Body of pancreas (tissue), 4 donors: ENCODE measurements around the gene CISD1. TPM values are rescaled to one million over a fixed set of nuclear protein-coding genes. Genes with fewer than 3 reads are reported as not detected.

Source experiments
- ATAC-seq: fragments of 150-250 bp; one replicate; pipeline ENCODE4 v1.9.1; 2016
- DNase-seq, 4 donors: peaks; one replicate each; pipeline ENCODE4 v3.0.0-alpha.2; 2019
- H3K27ac ChIP-seq, 4 donors: fragments of 200-600 bp; sonication (generic); 1 replicate in 3 of 4; 2 replicates in 1 of 4; pipeline versions ENCODE4 v1.5.1 to v1.6.1; 2016 to 2019; ENCODE audit warnings: mild to moderate bottlenecking in 1 of 4, mixed read lengths in 1 of 4, moderate library complexity in 1 of 4
- H3K27me3 ChIP-seq, 2 donors: fragments of 200-600 bp; sonication (generic); one replicate each; pipeline ENCODE4 v1.6.0; 2016; ENCODE audit warnings: mild to moderate bottlenecking in 1 of 2
- H3K36me3 ChIP-seq, 2 donors: fragments of 200-600 bp; sonication (generic); replicated peaks in 1 of 2; 2 replicates each; pipeline ENCODE4 v1.5.1; 2016; ENCODE audit warnings: low read depth in 2 of 2; ENCODE audit not compliant: insufficient read depth in 1 of 2
- H3K4me1 ChIP-seq: fragments of 200-600 bp; sonication (generic); one replicate; pipeline ENCODE4 v1.6.0; 2016
- H3K4me3 ChIP-seq, 2 donors: fragments of 200-600 bp; sonication (generic); 1 replicate in 1 of 2; 2 replicates in 1 of 2; pipeline ENCODE4 v1.5.1; 2016 to 2019
- H3K9me3 ChIP-seq, 3 donors: fragments of 200-600 bp; sonication (generic); 1 replicate in 2 of 3; 2 replicates in 1 of 3; pipeline ENCODE4 v1.5.1; 2016
- CTCF ChIP-seq, 7 experiments: fragments of 450-650 bp in 4 of 7; fragments of 200-600 bp in 3 of 7; sonication (generic) in 3 of 7; IDR thresholded peaks; one replicate each; pipeline ENCODE4 v1.5.1; 2016 to 2019; ENCODE audit warnings: antibody characterized with exemption in 7 of 7
- POLR2A ChIP-seq, 3 donors: fragments of 450-650 bp; IDR thresholded peaks; one replicate each; pipeline ENCODE4 v1.6.1; 2016; ENCODE audit warnings: antibody characterized with exemption in 3 of 3, mild to moderate bottlenecking in 2 of 3
- WGBS, 2 donors: methylation state at CpG; one replicate each; pipeline ENCODE4 v1.1.5; 2017; 5-methylcytosine and 5-hydroxymethylcytosine counted together
- intact Hi-C: fragments of 100-400 bp; cut with DNase I; formaldehyde crosslinking; loops from one replicate; pipeline ENCODE4 v1.15.1; 2023
- total RNA-seq, 2 donors: library from RNA; depleted of rRNA; stranded (reverse); fragments of >200 nt; gene quantifications; one replicate each; pipeline ENCODE4 v1.1.0, GENCODE V29; 2016

CISD1 gene
- total RNA-seq, 2 donors from 2014 or later, result 3.0 to 8.3 TPM

DNA sequence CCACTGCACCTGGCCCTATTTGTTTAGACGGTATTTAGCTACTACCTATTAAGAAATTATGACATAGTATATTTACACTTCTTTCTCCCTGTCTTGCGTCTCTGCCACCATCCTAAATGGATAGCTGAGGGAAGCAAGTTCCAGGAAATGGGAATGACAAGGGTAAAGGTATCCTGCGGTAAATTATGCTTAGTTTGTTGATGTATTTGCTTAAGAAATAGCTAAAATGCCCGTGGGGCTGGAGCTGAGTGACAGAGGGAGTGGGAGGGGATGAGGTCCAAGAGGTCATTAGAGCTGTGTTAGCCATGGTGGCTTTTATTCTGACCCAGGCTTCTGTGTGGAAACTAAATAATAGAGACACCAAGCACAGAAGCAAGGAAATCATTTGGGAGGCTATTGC is 36.9 kb downstream of the CISD1 start:
- intact Hi-C loops, result no loop called here

GRCh38 chr10:58307676-58308075 is 38.7 kb downstream of the CISD1 start:
- no peak for DNase-seq
- ATAC-seq, result no peak
- TF ChIP-seq CTCF (IDR thresholded peaks at IDR 0.05) (no peak), POLR2A (IDR thresholded peaks at IDR 0.05) (no peak)
- H3K4me3 ChIP-seq, result no peak overlapping the region
- no peaks in the 10 kb centered on the region for H3K36me3 ChIP-seq
- H3K9me3 ChIP-seq, result no peaks in the 10 kb centered on the region
- 80 to 94% methylated on average over 3 of the region's 3 CpGs for WGBS, 2 donors
- H3K27ac ChIP-seq, result no peak overlapping the region
- H3K4me1 ChIP-seq, result no peaks in the 10 kb centered on the region
- peaks cover 0 to 7% of the 10 kb centered on the region in 2 donors for H3K27me3 ChIP-seq
- intact Hi-C loops, result no loop called here

More for the DNA sequence above, 36.9 kb downstream of the CISD1 start:
- no peaks in the 10 kb centered on the region for H3K9me3 ChIP-seq
- TF ChIP-seq CTCF (IDR thresholded peaks at IDR 0.05), result no peak
- TF ChIP-seq POLR2A (IDR thresholded peaks at IDR 0.05), result no peak
- H3K4me3 ChIP-seq, result no peak overlapping the region
- peaks cover 0 to 7% of the 10 kb centered on the region in 2 donors for H3K27me3 ChIP-seq
- no peak overlapping the region for H3K27ac ChIP-seq
- WGBS, 2 donors, result 29 to 40% methylated on average over 4 of the region's 4 CpGs
- DNase-seq (no peak), ATAC-seq (no peak)
- no peaks in the 10 kb centered on the region for H3K36me3 ChIP-seq
- H3K4me1 ChIP-seq, result no peaks in the 10 kb centered on the region

DNA sequence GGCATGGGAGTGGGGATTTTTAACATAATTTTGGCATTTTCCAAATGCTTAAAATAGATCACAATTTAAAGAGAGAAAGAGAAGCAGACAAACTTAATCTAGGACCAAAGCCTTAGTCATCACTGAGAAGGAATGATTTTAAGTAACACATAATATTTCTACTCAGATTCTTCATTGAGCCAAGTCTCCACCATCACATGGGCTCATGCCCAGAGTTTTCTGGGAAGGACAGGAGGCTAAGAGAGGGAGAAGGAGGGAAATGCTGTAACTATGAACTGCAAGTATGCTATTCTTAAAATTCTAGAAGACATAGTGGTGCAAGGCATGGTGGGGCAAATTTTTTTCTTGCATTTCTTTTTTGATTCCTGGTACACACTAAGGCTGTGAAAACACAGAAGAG is 42.1 kb downstream of the CISD1 start:
- no peaks in the 10 kb centered on the region for H3K9me3 ChIP-seq
- no peak for ATAC-seq
- no peak for TF ChIP-seq CTCF (IDR thresholded peaks at IDR 0.05)
- TF ChIP-seq POLR2A (IDR thresholded peaks at IDR 0.05), result no peak
- H3K27ac ChIP-seq, result no peak overlapping the region
- H3K4me1 ChIP-seq, result no peaks in the 10 kb centered on the region
- H3K36me3 ChIP-seq, result no peaks in the 10 kb centered on the region
- no peak for DNase-seq
- intact Hi-C loops, result no loop called here
- no peak overlapping the region for H3K4me3 ChIP-seq
- peaks cover 0 to 2% of the 10 kb centered on the region in 2 donors for H3K27me3 ChIP-seq

GRCh38 chr10:58316874-58317273 is 47.9 kb downstream of the CISD1 start:
- Histone ChIP-seq H3K27me3 (no peaks in the 10 kb centered on the region), H3K4me3 (no peak overlapping the region), H3K27ac (no peak overlapping the region), H3K4me1 (no peaks in the 10 kb centered on the region), H3K9me3 (no peaks in the 10 kb centered on the region), H3K36me3 (no peaks in the 10 kb centered on the region)
- intact Hi-C loops, result no loop called here
- DNase-seq (no peak), ATAC-seq (no peak)
- TF ChIP-seq CTCF (IDR thresholded peaks at IDR 0.05), result no peak
- no peak for TF ChIP-seq POLR2A (IDR thresholded peaks at IDR 0.05)

- no peak overlapping the region for H3K4me3 ChIP-seq
- H3K9me3 ChIP-seq, result no peaks in the 10 kb centered on the region
- DNase-seq (no peak), ATAC-seq (no peak)
- intact Hi-C loops, result no loop called here
- no peaks in the 10 kb centered on the region for H3K27me3 ChIP-seq
- no peaks in the 10 kb centered on the region for H3K36me3 ChIP-seq
- TF ChIP-seq POLR2A (IDR thresholded peaks at IDR 0.05) (no peak), CTCF (IDR thresholded peaks at IDR 0.05) (no peak)
- no peak overlapping the region for H3K27ac ChIP-seq
- WGBS, 2 donors, result 63 to 73% methylated on average over 2 of the region's 2 CpGs
- H3K4me1 ChIP-seq, result no peaks in the 10 kb centered on the region
Observed at GRCh38 chr10:58318346-58318745, 49.4 kb downstream of the CISD1 start.
